Measurements from ENCODE around the gene SLC8A1.

SLC8A1 gene

DNA sequence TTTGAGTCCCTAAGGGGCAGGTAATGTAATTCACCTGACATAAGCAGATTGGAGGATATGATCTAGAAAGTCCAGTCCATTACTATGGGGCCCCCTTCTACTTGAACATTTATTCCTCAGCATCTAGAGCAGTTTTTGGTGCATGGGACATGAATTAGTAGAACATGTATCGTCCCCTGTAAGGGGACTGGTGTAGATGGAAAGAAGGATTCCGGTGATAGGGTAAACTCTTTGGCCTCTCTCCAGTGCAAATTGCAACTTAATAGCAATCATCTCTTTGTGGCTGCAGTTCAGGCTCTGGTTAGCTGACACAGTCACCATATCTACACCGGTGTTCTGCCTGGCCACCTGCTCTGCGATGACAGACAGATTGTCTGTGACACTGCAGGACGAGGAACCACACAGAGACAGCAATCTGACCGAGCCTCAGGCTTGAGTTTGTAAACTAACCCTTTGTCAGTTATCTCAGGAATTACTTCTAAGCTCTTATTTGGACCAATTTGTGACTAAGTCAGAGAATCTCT lies 6.4 kb upstream of the SLC8A1 start:
- DNase-seq: no peak

DNA sequence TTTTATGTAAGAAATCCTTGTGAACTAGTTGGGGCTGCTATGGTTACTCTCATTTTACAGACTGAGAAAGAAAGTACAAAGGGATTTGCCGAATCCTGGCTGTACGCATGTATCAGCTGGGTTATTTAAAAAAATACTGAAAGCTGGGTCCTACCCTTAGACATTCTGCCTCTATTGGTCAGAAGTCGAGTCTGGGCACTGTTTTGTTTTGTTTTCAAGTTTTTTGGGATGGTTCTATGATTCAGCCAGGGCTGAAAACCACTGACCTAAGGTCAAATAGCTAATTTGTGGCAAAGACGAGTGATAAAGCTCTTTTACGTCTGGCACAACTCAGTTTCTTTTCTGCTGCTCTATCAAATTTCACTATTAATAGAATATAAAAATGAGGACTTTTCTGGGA lies 5.9 kb upstream of the SLC8A1 start:
- no peak for DNase-seq

DNA sequence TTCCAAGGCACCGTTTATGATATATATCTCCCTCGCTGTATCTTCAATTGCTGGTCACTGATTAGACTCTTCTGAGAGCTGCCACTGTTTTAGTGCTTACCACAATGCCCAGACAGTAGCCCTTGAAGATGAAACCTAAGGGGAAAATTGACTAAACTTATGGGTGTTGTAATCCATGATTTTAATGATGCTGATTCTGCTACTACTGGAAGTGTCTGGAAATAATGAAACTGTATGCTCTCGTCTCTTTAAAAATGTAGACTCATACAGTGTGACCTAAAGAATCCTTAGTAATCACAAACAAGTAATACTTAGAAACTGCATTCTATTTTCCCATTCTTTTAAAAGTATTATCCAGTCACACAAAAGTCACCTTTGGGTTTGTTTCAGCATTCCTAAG lies 5.5 kb upstream of the SLC8A1 start:
- no peak for DNase-seq

DNA sequence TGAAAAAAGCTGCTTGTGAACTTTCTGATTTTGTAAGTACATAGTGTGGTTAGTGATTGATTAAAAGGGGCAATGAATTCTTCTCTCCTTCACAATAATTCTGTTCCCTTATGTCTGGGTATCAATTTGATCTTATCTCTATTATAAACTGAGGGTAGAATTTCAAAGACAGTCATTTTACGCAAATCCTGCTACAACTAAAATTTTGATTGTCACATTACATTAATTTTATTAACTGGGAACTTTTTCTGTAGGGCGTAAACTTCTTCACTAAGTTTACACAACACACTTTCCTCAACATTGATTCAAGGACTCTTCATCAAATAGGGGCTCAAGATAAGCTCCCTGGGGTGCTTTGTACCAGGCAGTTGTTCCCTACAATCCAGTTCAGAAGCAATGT lies 5.0 kb upstream of the SLC8A1 start:
- no peak for DNase-seq

DNA sequence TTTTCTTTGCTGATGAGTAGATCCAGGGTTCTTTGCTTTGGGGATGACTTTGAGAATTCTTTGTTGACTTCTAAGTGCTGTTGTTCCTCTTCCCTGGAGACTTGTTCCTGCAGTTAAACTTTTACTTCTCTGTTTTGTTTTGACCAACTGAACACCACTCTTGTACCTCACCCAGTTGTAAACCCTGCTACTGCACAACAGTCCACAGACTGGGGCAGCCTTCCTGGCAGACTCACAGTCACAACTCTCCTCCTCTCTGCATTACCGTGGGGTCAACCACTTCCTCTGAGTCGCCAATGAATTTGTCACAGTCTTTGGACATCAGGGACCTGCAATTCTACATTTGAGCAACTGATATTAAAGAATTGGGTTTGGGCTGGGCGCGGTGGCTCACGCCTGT lies 3.8 kb upstream of the SLC8A1 start:
- peak in 1 of 56 donors; percentile 22 for DNase-seq

DNA sequence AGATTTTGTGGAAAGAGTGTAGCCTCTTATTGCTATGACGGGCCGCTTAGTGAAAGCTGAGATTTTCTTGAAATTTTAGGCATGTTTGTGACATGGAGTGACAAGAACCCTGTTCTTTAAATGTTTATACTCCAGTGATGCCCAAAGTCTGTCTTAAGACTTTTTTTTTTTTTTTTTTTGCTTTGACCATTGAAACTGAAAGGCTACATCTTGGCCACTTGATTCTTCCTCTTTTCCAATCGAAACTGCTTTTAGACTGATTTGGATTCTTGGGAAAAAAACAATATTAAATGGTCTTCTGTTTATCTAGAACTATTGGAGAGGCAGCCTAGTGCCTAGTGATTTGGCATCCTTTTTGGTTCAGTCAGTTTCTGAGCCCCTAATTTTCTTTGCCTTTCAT lies 2.4 kb upstream of the SLC8A1 start:
- no peak for DNase-seq

DNA sequence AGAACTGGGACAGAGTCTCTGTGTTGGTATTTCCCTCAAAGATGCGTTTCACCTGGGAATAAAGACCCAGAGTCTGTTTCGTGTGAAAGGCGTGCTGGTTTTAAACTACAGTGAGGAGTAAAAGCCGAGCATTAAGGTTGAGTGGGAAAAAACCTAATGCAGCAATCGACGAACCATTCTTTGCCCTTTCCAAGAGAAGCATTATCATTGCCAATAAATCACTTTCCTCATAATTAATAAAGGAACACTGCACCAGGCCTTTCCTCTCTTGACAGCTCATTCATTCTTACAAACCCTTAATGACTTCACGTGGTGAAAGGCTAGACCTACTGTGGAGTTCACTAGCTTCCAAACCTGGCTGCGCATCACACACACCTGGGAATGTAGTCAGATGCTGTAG lies 896 bp upstream of the SLC8A1 start:
- no peak for DNase-seq

DNA sequence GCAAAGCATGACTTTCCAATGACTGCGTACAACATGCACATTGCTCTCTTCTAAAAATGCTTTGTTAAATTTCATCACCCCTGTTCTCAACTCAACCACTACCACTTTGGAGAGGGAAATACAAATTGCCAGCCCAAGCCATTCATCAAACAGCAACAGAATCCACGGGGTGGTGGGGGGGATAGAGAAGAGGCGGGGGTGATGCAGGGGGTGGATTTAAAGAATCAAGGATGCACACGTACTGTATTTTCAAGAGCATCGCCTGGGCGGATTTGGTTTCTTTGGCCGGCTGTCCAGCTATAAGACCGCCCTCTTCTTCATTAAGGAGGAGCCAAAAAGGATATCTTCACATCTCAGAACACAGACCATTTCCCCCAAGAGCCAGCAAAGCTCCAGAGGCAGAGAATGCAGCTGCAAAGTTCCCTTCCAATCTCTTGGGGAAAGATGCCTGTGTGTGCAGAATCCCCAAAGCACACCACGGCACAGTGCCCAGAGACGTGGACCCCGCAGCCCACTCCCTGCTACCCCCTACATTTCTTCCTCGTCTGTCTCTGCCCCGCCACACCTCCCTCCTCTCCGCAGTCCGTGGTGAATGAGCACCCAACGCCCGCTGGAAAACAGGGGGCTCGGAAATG lies 977 bp downstream of the SLC8A1 start:
- DNase-seq: peak in 24 of 56 donors; percentile 13 to 72 (median 43)

DNA sequence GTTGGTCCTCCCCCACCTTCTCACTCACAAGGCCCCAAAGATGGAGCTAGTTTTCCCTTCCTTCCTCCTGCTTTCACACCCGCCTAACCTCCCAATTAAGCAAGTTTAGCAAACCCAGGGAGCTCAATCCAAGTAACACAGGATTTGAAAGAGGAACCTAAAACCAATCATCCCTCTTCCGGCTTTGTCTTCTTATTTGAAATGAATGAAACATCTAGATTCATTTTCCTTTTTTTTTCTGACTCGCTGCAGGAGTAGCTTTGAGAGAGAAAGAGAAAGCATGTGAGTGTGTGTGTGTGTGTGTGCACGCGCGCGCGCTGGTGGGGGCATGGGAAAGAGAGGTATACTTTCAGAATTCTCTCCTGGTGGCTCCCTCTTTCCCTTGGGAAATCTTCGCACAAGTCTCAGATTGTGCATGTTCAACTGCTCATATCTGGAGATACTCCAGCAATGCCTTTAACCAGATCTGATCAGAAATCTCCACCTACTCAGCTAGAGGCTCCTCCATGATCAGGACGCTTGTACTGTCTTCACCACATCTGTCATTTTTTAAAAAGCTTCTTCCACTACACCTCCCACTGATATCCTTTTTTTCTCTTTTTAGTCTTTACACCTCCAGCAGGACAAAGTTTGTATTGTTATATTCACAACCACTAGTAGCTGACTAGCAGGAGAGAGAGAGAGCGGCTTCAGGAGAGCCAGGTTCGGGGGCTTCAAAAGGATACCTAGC lies 1.7 kb downstream of the SLC8A1 start:
- DNase-seq: peak in 8 of 56 donors; percentile 7 to 41 (median 26)

DNA sequence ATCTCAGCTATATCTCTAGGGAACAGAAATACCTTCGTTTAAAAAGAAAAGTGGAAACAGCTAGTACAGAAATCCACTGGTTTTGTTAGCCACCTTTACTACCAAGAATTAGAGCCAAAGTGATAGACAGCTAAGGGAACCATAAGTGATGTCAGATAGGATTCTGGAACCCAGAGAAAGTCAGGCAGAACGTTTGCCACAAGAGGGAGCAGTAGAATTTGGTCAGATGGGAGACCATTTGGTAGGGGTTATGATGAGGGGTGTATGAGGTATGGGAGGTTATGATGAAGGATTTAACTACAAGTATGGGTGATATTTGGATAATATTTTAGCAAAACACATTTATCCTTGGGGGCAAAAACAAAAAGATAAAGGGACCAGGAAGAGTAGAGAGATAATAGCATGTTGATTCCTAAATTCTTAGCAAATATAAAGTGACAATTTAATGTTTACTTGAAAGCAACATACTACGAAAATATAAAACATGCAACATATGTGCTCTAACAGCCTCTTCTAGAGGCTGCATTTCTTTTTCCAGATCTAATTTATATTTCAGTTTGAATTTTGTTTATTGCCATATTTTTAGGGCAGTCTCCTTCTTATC lies 3.3 kb downstream of the SLC8A1 start:
- DNase-seq: peak in 4 of 56 donors; percentile 2 to 33 (median 16)

DNA sequence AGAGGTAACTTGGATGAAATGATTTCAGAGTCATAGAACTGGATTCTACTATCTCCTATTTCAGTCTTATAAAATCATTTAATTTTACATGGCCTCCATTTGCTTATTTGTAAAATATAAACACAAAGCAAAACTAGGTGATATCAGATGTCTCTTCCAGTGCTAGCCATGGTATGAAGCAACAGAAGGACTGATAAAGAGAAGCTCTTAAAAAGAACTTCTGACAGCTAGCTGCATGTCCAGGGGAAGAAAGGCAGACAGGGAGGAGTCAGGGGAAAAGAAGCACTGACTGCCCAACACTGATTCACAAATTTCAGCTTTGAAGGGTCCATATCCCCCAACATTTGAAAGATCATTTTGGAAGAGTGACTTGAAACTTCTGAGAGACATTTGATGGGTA lies 6.4 kb downstream of the SLC8A1 start:
- DNase-seq: no peak

DNA sequence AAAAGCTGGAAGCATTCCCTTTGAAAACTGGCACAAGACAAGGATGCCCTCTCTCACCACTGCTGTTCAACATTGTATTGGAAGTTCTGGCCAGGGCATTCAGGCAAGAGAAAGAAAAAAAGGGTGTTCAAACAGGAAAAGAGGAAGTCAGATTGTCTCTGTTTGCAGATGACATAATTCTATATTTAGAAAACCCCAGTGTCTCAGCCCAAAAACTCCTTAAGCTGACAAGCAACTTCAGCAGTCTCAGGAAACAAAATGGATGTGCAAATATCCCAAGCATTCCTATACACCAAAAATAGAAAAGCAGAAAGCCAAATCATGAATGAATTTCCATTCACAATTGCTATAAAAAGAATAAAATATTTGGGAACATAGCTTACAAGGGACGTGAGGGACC lies 11.1 kb downstream of the SLC8A1 start:
- DNase-seq: no peak

DNA sequence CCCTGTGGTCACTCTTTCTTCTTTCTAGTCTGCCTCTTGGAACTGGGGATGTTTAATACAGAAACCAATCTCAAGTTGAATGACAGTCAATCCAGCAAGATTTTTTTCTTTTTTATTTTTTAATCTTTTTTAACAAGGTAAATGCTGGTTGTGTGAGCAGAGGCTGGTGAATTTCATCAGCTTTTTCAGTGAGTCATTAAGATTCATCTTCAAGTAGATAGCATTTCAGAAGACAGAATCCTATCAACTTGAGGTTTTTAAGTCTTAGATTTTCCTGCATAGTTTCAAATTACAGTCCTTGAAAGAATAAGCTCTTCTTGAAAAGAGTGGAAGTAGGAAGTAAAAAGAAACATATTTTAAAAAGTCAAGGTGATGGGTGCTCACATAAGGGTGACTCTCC lies 12.4 kb downstream of the SLC8A1 start:
- DNase-seq: no peak

DNA sequence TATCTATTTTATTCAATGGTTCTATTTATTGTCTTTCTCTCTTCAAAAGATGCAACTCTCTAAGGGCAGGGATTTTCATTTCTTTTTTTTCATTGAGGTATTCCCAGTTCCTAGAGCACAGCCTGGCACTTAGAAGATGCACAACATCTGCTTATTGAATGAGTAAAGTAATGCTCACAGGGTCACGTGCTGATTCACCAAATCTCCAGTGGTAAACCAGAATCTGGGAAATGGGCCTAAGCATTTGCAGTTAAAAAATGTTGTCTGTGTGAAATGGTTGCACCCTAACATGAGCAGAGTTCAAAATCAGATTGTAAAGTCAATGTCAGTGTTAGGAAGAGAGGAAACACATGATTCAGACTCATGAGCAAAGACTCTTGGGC lies 15.8 kb downstream of the SLC8A1 start:
- no peak for DNase-seq

DNA sequence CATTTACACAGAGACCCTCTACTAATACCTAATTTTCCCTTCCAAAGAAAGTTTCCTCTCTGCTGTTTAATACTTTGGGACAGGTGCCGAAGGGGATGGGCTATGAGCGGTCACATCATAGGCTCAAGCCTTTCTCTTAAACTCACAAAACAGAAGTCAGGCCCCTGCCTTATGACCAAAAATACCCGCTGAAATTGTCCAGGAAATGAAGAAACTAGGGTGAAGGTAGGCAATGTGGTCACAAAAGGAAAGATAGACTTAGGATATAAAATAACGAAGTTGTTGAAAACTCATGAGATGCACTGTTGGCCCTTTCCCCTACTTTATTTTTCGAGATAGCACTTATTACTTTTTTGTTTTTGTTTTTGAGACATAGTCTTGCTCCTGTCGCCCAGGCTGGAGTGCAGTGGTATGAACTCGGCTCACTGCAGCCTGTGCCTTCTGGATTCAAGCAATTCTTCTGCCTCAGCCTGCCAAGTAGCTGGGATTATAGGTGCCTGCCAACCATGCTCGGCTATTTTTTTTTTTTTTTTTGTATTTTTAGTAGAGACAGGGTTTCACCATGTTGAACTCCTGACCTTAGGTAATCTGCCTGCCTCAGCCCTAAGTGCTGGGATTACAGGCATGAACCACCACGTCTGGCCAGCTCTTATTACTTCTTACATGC lies 16.3 kb downstream of the SLC8A1 start:
- peak in 1 of 56 donors; percentile 8 for DNase-seq

DNA sequence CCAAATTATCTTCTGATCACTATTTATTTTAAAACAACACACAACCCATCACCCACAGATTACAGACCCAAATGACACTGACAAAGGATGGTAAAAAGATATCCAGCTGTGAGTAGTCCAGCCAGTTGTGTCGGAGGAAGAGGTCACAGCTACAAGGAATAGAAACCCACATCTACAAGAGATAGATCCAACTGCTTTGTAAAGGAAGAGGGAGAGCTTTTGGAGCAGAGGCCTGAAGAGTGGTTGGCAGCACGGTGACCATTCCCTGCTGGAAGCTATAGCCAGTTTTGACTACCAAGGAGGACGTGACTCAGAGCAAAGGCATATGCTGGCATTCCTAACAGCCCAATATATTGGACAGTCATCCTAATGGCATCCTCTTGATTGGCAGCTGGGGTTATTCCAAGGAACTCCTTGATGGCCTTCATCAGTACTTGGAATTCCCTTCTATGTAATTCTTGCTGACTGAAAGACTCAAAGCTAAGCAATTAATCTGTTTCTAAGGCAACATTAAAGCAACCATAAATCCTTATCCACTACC lies 17.1 kb downstream of the SLC8A1 start:
- DNase-seq: no peak

DNA sequence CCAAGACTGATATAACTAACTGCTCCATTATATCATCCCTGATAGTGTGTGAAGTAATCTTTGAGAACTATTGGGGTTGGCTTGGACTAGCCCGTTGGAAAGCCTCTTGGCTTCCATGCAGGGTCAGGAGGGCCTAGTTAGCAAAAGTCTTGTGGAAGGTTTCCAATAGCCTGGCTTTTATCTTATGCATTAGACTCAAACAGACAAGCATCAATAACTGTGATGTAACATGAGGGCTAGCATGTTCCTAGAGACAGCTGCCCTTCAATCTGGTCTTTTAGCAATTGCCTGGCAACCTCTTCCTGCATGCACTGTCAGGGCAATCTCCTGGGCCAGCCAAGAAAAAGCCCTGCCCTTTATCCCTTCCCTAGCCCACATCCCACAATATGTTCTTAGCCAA lies 18.2 kb downstream of the SLC8A1 start:
- no peak for DNase-seq

DNA sequence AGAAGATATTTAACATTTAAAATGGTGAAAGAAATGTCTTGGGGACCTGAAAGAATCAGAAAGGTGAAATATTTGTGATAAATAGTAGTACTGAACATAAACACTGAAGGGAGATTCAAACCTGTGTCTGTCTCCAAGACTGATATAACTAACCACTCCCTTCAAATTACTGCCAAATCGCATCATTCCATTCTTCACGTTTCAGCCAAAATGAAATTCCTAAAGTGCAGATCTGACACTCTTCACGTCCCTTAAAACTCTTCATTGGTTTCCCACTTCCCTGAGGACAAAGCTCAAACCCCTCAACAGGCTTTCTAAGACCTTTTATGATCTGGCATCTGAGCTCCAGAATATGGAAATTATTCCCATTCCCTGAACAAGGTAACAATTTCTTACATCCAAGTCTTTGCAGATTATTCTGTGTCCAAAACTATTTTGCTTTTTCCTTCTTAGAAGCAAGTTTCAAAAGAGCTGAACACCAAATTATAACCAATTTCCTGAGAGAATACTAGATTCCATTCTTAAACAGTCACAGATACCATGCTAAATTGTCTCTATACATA lies 18.9 kb downstream of the SLC8A1 start:
- no peak for DNase-seq

DNA sequence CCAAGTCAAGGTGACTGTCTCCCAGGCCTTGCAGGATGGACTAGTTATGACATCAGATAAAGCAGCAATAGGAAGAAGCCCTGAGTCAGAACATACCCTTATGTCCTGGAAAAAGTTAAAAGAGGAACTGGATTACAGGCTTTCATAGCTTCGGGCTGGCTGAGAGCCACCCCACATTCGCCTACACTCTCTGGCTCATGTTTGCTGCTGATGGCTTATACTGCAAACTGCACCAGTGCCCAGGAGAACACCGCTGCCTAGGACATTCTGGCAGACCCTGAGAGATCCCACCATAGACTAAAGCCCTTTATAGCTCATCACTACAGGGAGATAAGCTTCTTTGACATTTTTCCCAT lies 20.3 kb downstream of the SLC8A1 start:
- DNase-seq: peak in 4 of 56 donors; percentile 10 to 40 (median 29)

DNA sequence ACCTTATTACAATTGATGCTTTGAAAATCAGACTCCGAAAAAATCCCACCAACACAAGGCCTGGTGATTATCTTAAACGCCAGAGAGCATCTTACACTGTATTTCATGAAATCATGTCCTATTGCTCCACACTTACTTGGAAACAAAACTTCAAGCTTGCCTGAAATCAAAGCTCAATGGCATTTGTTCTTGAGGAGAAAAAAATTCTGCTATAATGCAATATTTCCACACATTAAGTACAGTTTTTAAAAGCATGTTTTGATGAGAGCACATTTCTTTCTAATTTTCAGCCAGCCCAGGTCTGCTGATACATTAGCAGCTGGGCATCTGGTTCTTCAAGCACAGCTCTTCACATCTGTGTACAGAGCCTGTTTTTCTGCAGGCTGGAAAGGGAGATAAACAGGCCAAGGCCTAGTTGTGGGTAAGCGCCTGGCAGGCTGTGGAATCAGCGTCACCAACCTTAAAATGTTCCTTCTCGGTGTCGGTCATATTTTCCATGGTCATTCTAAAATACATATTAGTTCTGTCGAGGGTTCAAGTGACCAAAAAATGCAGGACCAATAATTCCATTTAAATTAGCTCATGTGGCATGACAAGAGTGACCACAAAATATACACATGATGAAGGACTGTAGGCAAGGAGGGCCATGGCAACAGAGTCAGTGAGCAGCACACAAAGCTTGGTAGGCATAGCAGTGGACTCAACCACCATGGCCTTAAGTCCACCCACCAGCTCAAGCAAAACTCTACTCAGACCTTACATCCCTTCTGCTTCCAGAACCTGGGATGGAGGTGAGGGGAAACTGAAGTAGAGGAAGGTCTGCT lies 20.9 kb downstream of the SLC8A1 start:
- DNase-seq: no peak

DNA sequence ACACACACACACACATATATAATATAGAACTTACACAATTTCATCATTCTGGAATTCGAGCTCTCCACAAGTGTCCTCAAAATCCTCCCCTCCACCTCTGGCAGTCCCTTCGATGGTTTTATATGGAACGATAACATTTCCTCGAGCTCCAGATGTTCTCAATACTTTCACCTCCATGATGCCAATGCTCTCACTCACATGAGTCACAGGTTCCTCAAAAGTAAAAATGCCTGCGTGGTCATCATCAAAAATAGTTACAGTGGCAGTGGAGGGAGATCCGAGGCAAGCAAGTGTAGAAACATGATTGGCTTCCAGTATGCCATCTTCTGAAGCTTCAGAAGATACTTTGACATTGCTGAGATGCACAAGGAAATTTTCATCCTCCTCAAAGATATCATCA lies 23.5 kb downstream of the SLC8A1 start:
- no peak for DNase-seq
